Testis (tissue), 2 donors: ENCODE data around the gene PCDHA9.
"Not testable (repeated sequence)": the region's sequence is repeated elsewhere in the genome, so short reads cannot be mapped to it uniquely, and the experiment has no call there.

Source experiments
- POLR2A ChIP-seq: fragments of 450-650 bp; IDR thresholded peaks from one replicate; pipeline ENCODE4 v1.6.1; 2017; ENCODE audit warnings: antibody characterized with exemption, mild to moderate bottlenecking, moderate library complexity
- TF ChIP-seq, protein P1 (sequence below), 3 experiments: fragments of 450-650 bp in 2 of 3; fragments of 200-600 bp in 1 of 3; sonication (generic) in 1 of 3; IDR thresholded peaks; one replicate each; pipeline ENCODE4 v1.5.1; 2016 to 2019; ENCODE audit warnings: antibody characterized with exemption in 3 of 3, mild to moderate bottlenecking in 2 of 3, moderate library complexity in 1 of 3

DNA sequence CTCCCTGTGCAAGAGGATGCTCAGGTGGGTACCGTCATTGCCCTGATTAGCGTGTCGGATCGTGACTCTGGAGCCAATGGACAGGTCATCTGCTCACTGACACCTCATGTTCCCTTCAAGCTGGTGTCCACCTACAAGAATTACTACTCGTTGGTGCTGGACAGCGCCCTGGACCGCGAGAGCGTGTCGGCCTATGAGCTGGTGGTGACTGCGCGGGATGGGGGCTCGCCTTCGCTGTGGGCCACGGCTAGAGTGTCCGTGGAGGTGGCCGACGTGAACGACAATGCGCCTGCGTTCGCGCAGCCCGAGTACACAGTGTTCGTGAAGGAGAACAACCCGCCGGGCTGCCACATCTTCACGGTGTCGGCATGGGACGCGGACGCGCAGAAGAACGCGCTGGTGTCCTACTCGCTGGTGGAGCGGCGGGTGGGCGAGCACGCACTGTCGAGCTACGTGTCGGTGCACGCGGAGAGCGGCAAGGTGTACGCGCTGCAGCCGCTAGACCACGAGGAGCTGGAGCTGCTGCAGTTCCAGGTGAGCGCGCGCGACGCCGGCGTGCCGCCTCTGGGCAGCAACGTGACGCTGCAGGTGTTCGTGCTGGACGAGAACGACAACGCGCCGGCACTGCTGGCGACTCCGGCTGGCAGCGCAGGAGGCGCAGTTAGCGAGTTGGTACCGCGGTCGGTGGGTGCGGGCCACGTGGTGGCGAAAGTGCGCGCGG is 28.5 kb downstream of the PCDHA9 start:
- not testable (repeated sequence) for TF ChIP-seq POLR2A
- TF ChIP-seq, protein P1, sequence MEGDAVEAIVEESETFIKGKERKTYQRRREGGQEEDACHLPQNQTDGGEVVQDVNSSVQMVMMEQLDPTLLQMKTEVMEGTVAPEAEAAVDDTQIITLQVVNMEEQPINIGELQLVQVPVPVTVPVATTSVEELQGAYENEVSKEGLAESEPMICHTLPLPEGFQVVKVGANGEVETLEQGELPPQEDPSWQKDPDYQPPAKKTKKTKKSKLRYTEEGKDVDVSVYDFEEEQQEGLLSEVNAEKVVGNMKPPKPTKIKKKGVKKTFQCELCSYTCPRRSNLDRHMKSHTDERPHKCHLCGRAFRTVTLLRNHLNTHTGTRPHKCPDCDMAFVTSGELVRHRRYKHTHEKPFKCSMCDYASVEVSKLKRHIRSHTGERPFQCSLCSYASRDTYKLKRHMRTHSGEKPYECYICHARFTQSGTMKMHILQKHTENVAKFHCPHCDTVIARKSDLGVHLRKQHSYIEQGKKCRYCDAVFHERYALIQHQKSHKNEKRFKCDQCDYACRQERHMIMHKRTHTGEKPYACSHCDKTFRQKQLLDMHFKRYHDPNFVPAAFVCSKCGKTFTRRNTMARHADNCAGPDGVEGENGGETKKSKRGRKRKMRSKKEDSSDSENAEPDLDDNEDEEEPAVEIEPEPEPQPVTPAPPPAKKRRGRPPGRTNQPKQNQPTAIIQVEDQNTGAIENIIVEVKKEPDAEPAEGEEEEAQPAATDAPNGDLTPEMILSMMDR (IDR thresholded peaks at IDR 0.05): not testable (repeated sequence)
